ENCODE results near the gene SLC16A4.
"Not testable (repeated sequence)": the region's sequence is repeated elsewhere in the genome, so short reads cannot be mapped to it uniquely, and the experiment has no call there.

SLC16A4 gene

DNA sequence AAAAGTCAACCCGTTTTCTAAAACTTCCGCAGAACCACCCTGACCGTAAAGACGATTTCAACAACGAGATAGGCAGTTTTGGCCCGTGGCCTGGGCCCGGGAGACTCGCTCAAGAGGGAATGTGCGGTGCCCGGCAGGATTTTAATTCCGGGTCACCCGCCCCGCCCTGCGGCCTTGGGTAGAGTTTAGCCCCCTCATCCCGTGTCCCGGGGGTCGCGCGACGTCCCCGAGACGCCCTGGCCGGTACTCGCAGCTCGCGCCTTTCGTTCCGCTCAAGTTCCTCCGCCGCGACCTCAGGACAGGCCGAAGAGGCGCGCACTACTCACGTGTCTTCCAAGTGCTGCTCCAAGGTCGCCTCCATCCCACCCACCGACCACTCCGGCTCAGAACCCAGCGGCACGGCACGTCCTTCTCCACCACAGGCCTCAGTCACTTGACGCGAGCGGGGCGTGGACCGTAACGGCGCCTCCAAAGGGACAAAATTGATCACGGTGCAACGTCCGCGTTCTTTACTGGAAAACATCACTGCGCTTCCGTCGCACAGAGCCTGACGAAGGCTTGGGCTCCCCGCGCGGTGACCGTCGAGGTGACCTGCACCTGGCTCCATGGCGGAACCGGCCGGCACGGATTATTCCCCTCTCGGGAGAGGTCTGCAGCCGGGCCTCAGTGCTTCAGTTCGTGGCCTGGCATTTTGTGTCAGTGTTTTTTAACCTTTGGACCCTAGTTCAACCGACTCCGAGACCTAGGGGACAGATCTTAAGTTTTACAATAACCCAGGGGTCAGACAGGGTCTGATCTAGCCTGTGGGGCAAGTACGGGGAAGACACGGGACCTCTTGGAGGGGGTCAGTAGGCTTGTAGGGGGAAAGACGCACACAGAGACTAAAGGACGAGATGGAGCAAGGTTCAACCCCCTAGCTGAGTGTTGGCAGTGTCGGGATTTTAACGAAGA is 16.7 kb upstream of the SLC16A4 start, which contains the start of gene LAMTOR5:
LAMTOR5 (minus strand) TSS at position 435 of the 951 bp plus-strand sequence; CDS start at position 361, 74 bp downstream.
- peak; percentile 92 for DNase-seq

DNA sequence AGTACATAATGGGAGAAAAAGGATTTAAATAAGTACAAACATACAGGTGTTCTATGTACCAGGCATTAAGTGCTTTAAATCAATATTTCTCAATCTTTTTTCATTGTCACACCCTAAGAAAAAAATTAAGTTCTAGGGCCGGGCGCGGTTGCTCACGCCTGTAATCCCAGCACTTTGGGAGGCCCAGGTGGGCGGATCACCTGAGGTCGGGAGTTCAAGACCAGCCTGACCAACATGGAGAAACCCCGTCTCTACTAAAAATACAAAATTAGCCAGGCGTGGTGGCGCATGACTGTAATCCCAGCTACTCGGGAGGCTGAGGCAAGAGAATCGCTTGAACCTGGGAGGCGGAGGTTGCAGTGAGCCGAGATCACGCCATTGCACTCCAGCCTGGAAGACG is 15.6 kb upstream of the SLC16A4 start:
- not testable (repeated sequence) for DNase-seq

DNA sequence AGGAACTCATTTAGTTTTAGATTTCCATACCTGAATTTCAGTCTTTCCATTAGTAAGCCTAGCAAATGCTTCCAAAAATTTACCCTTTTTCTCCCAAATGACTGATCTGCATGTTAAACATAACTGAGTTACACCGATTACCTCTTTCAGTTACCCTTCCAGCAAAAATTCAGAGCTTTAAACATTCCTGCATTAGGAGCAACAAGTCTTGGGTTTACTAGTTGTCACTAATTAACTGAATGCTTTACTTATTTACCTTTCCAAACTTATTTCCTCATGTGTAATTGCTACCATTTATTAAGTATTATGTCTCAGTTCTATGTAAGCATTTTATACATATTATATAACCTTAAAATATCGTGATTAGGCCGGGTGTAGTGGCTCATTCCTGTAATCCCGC is 13.6 kb upstream of the SLC16A4 start:
- no peak for DNase-seq

DNA sequence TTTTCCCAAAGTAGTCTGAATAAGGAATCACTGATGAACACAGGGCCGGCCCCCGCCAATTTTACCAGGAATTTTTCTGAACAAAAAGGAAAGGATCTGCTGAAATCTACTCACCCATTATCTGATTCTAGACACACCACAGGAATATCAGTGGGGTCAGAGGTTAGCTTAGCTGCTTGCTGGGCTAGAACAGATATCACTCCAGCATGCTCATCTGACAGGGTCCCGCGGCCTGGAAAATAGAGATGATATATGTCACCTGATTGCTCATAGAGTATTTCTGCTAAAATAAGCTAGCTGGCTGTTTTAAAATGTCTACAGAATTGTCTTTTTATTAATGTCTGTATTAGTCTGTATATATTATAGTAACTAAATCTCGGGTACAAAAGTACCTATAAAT is 13.0 kb upstream of the SLC16A4 start:
- DNase-seq, result no peak

DNA sequence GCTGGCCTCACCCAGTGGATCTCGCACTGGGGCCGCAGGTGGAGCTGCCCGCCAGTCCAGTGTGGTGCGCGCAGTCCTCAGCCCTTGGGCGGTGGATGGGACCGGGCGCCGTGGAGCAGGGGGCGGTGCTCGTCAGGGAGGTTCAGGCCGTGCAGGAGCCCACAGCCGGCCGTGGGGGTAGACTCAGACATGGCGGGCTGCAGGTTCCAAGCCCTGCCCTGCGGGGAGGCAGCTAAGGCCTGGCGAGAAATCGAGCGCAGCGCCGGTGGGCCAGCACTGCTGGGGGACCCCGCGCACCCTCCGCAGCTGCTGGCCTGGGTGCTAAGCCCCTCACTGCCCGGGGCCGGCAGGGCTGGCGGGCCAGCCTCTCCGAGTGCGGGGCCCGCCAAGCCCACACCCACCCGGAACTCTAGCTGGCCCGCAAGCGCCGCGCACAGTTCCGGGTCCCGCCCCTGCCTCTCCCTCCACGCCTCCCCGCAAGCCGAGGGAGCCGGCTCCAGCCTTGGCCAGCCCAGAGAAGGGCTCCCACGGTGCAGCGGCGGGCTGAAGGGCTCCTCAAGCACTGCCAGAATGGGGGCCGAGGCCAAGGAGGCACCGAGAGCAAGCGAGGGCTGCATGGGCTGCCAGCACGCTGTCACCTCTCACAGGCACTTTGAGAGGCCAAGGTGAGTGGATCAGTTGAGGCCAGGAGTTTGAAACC is 5.6 kb upstream of the SLC16A4 start:
- DNase-seq, result not testable (repeated sequence)

DNA sequence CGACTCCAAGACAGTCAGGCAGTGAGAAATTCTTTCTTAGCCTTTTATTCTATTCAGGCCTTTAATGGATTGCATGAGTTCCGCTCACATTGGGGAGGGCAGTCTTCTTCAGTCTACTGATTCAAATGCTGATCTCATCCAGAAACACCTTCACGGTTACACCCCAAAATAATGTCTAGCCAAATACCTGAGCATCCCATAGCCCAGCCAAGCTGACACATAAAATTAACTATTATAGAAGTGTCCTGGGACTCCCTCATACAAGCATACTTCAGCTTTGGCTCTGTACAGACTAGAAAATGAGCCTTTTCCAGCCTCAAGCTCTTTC is 3.6 kb upstream of the SLC16A4 start:
- no peak for DNase-seq

DNA sequence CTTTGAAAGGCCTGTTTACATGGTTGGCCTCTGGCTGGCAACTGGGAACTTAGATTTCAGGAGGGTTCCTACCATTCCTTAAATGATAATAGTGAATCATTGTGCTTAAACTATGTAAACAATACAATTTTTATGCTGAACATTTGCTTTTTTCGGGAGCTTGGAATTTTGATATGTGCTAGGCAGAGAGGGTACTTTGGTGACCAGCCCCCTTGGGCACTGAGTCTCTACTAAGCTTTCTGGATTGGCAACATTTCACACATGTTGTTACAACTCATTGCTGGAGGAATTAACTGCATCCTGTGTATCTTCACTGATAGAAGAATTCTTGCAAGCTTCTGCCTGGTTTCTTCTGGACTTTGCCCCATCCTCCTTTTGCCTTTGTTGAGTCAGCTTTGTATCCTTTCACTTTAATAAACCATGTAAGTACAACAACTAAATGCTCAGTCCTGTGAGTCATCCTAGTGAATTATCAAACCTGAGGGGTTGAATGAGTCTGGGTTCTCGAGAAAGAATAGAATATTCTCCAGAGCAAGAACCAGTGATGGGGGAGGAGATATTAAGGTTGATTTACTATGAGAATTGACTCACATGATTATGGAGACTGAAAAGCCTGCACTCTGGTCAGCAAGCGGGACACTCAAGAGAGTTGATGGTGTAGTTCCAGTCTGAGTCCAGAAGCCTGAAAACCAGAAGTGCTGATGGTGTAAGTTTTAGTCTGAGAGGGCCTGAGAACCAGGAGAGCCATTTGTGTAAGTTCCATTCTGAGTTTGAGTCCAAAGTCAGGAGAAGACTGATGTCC is 3.1 kb upstream of the SLC16A4 start:
- DNase-seq, result no peak

DNA sequence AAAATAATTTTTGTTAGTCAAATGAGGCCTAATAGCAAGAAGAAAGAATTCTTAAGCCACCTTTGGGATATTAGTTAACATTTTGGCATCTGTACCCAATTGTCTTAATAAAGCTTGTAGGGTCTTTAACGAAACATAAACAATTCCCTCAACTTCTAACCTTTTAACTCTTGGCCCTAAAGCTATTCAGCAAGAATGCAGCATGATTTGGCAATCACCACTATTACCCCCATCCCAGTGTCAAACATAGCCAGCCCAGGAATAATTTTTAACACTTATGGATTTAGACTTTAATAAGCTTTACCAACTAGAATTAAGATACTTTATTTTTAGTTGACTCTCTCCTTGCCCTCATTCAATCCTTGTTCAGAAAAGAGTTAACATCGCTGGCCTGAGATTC is 2.5 kb upstream of the SLC16A4 start:
- no peak for DNase-seq

DNA sequence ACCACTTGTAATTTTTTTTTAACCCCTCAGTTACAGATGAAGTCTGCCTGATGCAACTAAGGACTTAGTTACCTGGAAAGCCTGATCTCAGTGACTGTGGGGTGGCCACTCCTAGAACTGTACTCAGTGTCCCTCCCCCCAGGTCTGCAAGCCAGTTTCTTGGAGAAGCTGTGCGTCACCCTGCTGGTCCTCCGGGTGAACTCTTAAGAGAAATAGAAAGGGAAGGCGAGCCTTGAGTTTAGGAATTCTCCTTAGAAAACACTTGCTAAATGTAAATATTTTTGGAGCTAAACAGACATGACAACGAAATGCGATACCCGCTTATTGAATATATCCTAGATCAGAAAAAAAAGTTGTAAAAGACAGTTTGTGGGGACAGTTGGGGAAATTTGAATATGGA is 730 bp downstream of the SLC16A4 start:
- DNase-seq, result no peak

DNA sequence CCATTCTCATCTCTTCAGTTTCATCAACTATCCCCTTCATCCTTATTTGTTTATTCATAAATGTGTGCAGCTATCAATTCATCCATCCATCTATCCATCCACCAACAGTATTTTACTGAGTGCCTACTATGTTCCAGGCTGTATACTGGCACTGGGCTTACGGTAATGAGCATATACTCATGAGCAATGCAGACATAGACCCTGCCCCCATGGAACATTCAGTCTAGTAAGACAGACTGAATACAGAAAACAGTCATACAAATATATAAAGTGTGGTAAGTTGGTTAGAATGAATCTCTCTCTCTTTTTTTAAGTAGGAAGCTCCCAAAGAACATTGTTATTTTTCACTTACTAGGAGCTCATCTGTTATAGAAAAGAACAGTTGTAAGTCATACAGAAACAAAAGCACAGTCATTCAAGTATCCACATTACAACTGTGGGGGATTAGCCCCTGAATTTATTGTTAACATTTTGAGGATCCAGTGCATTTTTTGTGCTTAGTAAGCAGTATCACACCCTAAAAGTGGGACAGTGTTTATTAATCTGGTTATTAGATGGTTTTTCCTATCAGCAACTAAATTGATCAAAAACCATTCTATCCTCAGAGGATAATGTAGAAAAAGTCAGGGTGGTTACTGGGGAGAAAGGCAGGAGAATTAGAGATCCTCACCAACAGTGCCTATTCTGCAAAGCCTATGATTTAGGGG is 3.6 kb downstream of the SLC16A4 start:
- no peak for DNase-seq

DNA sequence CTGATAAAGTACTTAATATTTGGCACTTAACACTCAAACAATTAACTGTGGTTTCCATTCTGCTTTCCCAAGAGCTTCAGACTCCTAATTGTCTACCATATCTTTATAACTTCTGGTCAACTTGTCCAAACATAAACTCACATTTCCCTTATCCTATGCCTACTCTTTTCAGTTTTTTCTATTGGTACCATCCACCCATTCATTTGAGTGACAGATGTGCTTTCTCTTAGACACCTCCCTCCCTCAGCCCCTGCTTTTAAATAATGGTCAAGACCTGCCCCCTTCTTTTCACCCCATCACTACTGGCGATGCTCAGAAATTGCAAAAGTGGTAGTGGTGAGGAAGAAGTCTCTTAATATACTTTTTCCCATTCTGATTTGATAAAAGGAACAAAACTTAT is 5.5 kb downstream of the SLC16A4 start:
- DNase-seq, result no peak

DNA sequence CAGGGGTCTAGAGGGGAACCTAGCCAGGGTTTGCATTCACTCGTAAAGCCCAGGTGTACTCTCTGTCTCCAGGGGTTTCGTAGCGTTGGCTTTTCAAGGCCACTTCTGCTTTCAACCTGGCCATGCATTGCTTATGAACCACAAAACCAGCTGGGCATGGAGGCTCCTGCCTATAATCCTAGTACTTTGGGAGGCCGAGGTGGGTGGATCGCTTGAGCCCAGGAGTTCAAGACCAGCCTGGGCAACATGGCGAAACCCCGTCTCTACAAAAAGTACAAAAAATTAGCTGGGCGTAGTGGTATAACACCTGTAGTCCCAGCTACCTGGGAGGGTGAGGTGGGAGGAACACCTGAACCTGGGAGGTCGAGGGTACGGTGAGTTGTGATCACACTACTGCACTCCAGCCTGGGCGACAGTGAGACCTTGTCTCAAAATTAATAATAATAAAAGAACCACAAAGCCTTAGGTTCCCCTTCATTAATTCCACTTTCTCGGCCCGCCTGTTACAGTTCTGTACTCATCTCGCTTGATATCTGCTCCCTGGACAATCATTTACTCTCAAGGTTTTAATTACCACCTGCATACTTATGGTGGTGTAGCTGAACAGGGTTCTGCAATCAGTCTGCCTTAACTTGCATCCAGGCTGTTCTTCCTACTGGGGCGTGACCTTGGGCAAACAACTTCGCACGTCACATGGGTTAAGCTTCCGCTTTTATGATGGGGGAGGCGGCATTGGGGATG is 6.1 kb downstream of the SLC16A4 start:
- DNase-seq, result no peak

DNA sequence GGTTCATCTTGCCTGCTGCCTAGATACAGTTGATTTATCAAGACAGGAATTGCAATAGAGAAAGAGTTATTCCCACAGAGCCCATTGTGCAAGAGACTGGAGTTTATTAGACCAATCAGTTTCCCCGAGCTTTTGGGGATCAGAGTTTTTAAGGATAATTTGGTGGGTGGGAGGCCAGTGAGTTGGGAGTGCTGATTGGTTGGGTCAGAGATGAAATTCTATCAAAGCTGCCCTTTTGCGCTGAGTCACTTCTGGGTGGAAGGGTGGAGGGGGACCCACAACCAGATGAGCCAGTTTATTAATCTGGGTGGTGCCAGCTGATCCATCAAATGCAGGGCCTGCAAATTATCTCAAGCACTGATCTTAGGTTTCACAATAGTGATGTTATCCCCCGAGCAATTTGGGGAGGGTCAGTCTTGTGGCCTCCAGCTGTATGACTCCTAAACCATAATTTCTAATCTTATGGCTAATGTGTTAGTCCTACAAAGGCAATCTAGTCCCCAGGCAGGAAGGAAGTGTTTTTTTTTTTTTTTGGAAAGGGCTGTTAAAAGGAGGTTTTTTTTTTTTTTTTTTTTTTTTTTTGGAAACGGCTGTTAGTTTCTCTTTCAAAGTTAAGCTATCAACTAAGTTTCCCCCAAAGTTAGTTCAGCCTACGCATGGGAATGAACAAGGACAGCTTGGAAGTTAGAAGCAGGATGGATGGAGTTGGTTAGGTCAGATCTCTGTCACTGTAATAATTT is 7.4 kb downstream of the SLC16A4 start:
- no peak for DNase-seq

DNA sequence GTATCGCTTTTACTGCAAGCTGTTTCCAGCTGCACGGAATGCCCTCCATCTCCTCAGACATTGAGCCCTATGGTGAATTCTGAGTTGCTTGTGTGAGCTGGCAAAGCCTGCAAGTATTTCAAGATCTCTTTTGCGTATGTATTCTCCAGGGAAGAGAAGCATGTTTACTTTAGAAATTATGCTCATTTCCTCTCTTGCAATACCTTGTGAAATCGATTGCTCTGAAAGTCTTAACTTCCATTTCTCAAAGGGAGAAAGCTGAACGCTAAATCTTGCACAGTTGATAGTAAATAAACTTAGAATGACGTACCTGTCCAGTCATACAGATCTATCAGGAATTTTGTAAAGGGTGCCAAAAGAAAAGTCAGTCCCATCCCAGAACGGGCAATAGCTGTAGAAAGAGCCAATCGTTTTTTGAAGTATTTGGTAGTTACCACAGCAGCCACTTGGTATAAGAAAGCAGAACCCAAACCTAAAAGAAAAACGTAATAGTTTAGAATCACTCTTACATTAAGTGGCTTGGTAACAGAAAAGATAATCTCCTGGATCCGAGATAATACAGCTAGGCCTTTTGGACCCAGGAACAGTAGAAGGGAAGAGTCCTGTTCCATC is 10.0 kb downstream of the SLC16A4 start:
- no peak for DNase-seq

DNA sequence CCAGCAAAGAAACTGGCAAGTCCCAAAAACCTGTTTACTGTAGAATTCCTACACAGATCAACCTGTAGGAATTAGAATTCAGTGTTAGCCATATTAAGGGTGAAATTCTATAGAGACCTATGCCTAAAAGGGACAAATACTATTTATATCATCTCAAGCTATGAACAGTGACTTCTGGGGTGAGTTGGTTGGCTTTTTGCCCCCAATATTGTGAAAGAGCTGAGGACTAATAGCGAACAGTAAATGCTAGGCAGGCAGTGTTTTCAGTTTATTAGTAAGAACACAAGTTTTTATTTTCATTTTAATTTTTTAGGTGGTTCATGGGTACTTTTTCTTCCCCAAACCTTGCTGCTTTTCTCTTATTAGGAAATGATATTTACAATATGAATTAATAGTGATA is 15.3 kb downstream of the SLC16A4 start:
- no peak for DNase-seq

DNA sequence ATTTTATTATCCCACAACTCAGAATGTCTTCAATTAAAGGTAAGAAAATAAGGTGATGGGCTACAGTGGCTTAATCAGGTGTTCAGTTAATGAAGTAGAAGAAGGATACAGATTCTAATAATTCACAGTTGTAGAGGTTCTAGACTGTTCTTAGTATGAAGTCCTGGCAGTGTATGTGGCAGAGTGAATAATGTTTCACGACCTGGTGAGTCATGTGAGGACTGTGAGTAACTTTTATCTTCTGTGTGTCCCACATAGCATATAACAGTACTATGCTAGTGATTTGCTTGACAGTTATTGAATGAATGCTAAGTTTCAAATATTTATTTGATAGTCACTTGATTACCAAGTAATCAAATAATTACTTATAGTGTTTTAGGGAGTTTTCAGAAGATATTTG is 20.0 kb downstream of the SLC16A4 start:
- DNase-seq, result no peak

DNA sequence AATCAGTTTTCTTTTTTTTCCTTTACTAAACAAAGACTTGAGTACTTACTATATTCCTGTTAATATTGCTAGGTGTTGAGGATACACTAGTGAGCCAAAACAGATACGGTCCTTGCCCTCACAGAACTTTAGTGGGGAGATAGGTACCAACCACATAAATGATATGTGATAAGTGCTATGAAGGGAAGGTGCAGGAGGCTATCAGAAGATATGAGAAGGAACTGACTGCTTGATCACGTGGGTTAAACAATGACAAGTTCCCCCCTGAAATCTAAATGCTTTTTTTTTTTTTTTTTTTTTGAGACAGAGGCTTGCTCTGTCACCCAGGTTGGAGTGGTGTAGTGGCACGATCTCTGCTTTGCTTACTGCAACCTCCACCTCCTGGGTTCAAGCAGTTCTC is 26.6 kb downstream of the SLC16A4 start:
- no peak for DNase-seq

DNA sequence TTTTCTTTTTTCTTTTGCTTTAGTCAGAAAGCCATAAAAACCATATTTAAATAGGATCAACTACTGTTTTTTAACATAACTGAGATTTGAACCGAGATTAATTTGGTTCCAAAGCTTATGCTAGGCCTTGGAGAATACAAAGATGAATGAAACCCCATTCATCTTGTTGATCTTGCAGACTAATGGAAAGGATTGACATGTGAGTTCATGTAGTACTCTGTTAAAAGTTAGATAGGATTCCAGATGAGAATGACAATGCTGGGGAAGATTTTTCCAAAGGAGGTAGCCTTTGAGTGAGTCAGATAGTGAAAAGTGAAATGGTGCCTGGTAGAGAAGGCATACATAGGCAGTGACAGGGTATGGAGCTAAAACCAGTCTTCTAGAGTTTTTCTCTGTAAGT is 29.0 kb downstream of the SLC16A4 start:
- DNase-seq, result no peak

DNA sequence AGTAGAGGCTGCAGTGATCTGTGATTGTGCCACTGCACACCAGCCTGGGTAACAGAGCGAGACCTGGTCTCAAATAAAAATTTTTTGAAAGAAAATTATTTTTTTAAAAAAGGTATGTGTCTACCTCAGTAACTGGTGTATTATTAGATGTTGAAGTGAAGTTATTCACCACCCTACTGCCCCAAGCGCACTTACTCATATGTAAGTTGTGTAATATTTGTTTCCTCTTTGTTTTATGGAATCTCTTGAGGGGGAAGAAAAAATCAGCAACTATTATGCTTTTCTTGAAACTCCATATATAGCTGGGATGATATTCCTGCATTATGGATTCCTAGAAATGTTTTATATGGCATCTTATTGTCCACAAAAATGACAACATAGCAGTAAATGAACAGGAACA is 30.4 kb downstream of the SLC16A4 start:
- no peak for DNase-seq

DNA sequence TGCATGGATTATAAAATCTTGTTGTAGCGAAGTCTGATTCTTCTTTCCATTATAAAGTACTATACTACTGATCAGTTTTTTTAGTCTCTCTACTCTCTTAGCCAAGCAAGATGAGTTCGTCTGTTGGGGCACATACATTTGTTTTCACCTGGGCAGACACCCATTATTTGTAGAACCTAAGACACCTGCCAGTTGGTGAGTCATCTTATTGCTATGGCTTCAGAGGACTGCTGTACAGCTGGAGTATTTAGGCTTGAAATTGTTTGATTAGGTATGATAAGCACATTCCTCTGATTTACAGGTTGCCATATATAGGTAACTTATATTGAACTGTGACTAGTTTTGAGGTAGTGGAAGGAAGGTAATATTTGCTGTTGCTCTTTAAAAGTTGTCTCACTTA is 34.4 kb downstream of the SLC16A4 start:
- DNase-seq, result peak; percentile 12

DNA sequence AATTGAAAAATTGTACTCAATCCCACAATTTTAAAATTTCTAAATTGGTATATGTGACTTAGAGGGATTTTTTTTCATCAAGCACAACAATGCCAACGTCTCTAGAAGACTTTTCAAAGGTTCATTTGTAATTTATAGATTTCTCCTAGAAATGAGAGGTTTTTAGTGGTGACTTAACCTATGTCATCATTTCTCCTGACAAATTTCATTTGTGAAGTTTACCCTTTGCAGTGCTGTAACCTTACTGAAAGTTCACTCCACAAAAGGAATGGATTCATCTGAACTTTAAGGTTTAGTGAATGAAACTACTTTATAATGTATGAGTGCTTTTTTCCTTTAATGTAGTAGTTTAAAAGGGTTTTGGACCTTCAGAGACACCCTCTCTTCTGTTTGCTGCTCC is 35.5 kb downstream of the SLC16A4 start:
- no peak for DNase-seq

Data from NCI-H774 (cell line).